ENCODE measurements around the gene PAK3. TPM values are rescaled to one million over a fixed set of nuclear protein-coding genes. Genes with fewer than 3 reads are reported as not detected.

PAK3 gene
- total RNA-seq, 1 experiment from 2014 or later: not detected

GRCh38 chrX:111103246-111103645, 7.3 kb downstream of the PAK3 start:
- H3K9ac ChIP-seq (ENCODE audit: low read length): no peak overlapping the region
- no peaks in the 10 kb centered on the region for H4K20me1 ChIP-seq (ENCODE audit: insufficient read depth)
- intact Hi-C loops (cut with micrococcal nuclease): loop anchor here (5.0 kb wide), 1 partner anchor 111 kb away; no protein-coding TSS in a partner anchor
- no peaks in the 10 kb centered on the region for H3K9me3 ChIP-seq (ENCODE audit: control insufficient read depth in 1 of 2, insufficient read depth in 1 of 2, low read depth in 1 of 2, low read length in 2 of 2)
- POLR2A ChIA-PET: no interaction called here
- RAD21 ChIA-PET (ENCODE audit: low non-redundant PET in 1 of 2, low total read pairs in 2 of 2, uncharacterized antibody in 2 of 2, unreplicated experiment in 2 of 2): no interaction called here
- no TSS peak for BruUV-seq (replicated peaks)
- no peak for TF ChIP-seq ZNF274 (IDR thresholded peaks at IDR 0.05; ENCODE audit: low read depth, low read length)
- no peak for TF ChIP-seq CBX3 (IDR thresholded peaks at IDR 0.05; ENCODE audit: low read depth)
- no peak for TF ChIP-seq FOSL1 (IDR thresholded peaks at IDR 0.05; ENCODE audit: low read depth)
- TF ChIP-seq ZBTB33 (IDR thresholded peaks at IDR 0.05; ENCODE audit: extremely low read depth, insufficient replicate concordance, low read length): no peak
- TF ChIP-seq, protein P1, sequence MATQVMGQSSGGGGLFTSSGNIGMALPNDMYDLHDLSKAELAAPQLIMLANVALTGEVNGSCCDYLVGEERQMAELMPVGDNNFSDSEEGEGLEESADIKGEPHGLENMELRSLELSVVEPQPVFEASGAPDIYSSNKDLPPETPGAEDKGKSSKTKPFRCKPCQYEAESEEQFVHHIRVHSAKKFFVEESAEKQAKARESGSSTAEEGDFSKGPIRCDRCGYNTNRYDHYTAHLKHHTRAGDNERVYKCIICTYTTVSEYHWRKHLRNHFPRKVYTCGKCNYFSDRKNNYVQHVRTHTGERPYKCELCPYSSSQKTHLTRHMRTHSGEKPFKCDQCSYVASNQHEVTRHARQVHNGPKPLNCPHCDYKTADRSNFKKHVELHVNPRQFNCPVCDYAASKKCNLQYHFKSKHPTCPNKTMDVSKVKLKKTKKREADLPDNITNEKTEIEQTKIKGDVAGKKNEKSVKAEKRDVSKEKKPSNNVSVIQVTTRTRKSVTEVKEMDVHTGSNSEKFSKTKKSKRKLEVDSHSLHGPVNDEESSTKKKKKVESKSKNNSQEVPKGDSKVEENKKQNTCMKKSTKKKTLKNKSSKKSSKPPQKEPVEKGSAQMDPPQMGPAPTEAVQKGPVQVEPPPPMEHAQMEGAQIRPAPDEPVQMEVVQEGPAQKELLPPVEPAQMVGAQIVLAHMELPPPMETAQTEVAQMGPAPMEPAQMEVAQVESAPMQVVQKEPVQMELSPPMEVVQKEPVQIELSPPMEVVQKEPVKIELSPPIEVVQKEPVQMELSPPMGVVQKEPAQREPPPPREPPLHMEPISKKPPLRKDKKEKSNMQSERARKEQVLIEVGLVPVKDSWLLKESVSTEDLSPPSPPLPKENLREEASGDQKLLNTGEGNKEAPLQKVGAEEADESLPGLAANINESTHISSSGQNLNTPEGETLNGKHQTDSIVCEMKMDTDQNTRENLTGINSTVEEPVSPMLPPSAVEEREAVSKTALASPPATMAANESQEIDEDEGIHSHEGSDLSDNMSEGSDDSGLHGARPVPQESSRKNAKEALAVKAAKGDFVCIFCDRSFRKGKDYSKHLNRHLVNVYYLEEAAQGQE (IDR thresholded peaks at IDR 0.05; ENCODE audit: low read depth): no peak
- no peak for TF ChIP-seq SIN3A (IDR thresholded peaks at IDR 0.05; ENCODE audit: low read depth)
- TF ChIP-seq SRF (IDR thresholded peaks at IDR 0.05; ENCODE audit: low read depth): no peak
- no peak for TF ChIP-seq CTCF (IDR thresholded peaks at IDR 0.05 in 2 of 3, conservative IDR thresholded peaks at IDR 0.05 in 1 of 3; ENCODE audit: borderline replicate concordance in 1 of 3, insufficient read depth in 1 of 3, low read depth in 2 of 3, low read length in 2 of 3)
- TF ChIP-seq POLR2A (IDR thresholded peaks at IDR 0.05; ENCODE audit: borderline replicate concordance, extremely low read depth, insufficient read depth, insufficient read length): no peak
- TF ChIP-seq ZFX (IDR thresholded peaks at IDR 0.05): no peak
- TF ChIP-seq EZH2 (IDR thresholded peaks at IDR 0.05): no peak
- TF ChIP-seq RAD21 (IDR thresholded peaks at IDR 0.05; ENCODE audit: low read depth): no peak
- TF ChIP-seq EGR1 (IDR thresholded peaks at IDR 0.05; ENCODE audit: low read depth): no peak
- TF ChIP-seq, protein P2, sequence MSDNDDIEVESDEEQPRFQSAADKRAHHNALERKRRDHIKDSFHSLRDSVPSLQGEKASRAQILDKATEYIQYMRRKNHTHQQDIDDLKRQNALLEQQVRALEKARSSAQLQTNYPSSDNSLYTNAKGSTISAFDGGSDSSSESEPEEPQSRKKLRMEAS (IDR thresholded peaks at IDR 0.05): no peak
- no peak for TF ChIP-seq ELF1 (IDR thresholded peaks at IDR 0.05; ENCODE audit: borderline replicate concordance, low read depth)
- TF ChIP-seq SP1 (IDR thresholded peaks at IDR 0.05; ENCODE audit: low read depth): no peak
- TF ChIP-seq POLR2AphosphoS5 (IDR thresholded peaks at IDR 0.05; ENCODE audit: low read depth, low read length): no peak
- no peak for TF ChIP-seq JUND (IDR thresholded peaks at IDR 0.05)
- no peak overlapping the region for H3K4me3 ChIP-seq (replicated peaks in 1 of 2; ENCODE audit: low read depth in 1 of 2, low read length in 2 of 2)
- no peak overlapping the region for H3K4me2 ChIP-seq (ENCODE audit: low read length)
- H2AFZ ChIP-seq (ENCODE audit: low read depth, low read length, poor library complexity, severe bottlenecking): no peak overlapping the region
- no peaks in the 10 kb centered on the region for H3K79me2 ChIP-seq (ENCODE audit: insufficient read depth, low read length)
- H3K27ac ChIP-seq (ENCODE audit: low read depth, low read length): no peak overlapping the region
- no peaks in the 10 kb centered on the region for H3K9me2 ChIP-seq (ENCODE audit: insufficient read depth)
- ATAC-seq (no peak), DNase-seq (ENCODE audit: low read depth, low spot score) (no peak)
- no peaks in the 10 kb centered on the region for H3K36me3 ChIP-seq (ENCODE audit: control insufficient read depth in 1 of 2, insufficient read depth in 2 of 2, low read length in 2 of 2)
- H3K27me3 ChIP-seq (ENCODE audit: insufficient read depth, low read length): no peaks in the 10 kb centered on the region
- CTCF ChIA-PET: no interaction called here
- H3K4me1 ChIP-seq (ENCODE audit: control insufficient read depth in 1 of 2, insufficient read depth in 2 of 2, low read length in 2 of 2): no peaks in the 10 kb centered on the region
